T-helper 2 cell (primary cell): Measurements from ENCODE around the gene EDN1.
"Not testable (repeated sequence)": the region's sequence is repeated elsewhere in the genome, so short reads cannot be mapped to it uniquely, and the experiment has no call there.

Source experiments
- DNase-seq, 5 experiments: peaks; one replicate each; pipeline versions ENCODE4 v3.0.0 to v3.0.0-alpha.2; 2012 to 2022

Gene EDN1

DNA sequence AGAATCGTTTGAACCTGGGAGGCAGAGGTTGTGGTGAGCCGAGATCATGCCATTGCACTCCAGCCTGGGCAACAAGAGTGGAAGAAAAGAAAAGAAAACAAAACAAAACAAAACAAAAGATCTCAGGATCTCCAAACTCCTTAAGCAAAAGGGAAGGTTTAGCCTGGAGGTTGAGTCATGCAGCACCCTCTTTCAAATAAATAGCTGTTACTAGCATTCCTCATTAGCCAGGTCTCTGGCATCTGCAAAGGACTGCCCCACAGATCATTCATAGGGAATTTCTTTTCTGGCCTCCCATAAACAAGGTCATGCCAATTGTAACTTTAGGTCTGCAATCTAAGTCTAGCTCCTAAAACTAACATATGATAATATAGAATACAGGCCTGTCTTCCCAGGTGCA is 37.2 kb downstream of the EDN1 start:
- DNase-seq: no peak

- no peak for DNase-seq
Observed at GRCh38 chr6:12327988-12328387, 37.8 kb downstream of the EDN1 start.

- no peak for DNase-seq
Observed at GRCh38 chr6:12328701-12329100, 38.5 kb downstream of the EDN1 start.

GRCh38 chr6:12331474-12331873 is 41.3 kb downstream of the EDN1 start:
- no peak for DNase-seq

DNA sequence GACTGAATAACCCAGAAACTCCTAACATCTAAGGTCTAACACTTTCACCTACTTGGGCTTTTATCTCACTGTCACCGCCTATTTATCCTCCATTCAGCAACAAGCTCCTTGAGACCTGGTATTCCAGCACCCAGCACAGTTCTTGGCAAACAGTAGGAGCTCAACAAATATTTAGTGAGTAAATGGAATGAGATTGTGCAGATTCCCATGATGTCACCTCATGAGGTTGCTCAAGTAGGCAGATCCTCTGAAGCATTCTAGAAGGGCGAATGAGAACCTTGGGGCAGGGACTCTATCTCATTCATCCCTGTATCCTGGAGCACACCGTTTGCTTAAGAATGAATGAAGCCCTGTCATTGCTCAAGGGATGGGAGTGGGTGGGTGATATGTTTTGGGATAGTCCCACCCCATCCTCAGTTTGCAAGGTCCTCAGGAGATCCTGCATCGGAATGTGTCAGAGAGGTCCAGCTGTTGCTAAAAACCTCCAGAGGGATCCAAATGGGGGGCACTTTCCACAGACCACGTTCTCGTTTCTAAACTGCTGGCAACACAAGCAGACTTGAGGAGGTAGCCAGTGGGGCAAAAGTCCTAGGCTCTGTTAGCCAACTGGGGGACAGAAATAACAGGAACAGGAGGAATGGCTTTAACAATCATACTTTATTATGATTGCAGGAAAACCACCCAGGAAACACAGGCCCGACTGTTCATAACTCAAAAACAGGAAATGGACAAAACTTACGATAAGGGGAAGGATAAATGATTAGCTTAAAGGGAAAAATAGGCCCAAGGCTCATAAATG is 42.0 kb downstream of the EDN1 start:
- DNase-seq: no peak

DNA sequence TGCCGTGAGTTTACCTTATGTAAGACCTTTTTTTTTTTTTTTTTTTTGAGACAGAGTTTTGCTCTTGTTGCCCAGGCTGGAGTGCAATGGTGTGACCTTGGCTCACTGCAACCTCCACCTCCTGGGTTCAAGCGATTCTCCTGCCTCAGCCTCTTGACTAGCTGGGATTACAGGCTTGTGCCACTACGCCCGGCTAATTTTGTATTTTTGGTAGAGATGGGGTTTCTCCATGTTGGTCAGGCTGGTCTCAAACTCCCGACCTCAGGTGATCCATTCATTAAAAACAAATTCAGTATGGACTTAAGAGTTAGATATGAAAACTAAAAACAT is 42.6 kb downstream of the EDN1 start:
- not testable (repeated sequence) for DNase-seq

DNA sequence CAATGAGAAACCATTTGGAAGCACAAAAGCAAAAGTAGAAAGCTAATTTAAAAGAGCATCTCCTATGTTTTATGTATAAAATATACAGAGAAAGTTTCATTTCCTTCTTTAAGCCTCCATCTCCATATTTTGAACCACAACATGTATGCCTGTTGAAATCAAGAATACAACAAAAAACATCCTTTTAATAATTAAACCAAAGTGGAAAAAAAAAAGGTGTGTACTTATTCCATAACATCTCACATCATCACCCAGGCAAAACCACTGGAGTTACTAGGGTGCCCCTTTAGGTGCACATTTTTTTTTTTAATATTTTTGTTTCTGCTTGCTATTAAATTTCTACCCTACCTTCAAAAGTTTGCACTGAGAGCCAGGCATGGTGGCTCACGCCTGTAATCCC is 43.0 kb downstream of the EDN1 start:
- no peak for DNase-seq

GRCh38 chr6:12334526-12335130 is 44.5 kb downstream of the EDN1 start:
- no peak for DNase-seq

DNA sequence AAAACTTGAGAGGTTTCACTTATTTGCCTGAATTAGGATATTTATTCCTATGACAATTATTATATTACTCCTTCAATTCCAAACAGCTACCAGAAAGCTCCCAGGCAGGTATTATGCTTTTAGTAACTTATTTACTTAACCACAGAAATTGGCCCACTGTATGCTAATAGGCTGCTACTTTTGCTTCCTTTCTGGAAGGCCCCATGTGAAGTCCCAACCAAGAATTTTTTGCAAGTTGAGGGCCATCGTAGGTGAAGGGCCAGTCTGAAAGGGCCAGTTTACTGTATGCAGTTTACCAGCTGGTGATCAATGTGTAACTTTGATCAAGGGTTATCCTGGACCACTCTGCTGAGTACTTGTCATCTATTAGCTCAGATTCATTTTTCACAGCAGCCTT is 45.0 kb downstream of the EDN1 start:
- DNase-seq: no peak

DNA sequence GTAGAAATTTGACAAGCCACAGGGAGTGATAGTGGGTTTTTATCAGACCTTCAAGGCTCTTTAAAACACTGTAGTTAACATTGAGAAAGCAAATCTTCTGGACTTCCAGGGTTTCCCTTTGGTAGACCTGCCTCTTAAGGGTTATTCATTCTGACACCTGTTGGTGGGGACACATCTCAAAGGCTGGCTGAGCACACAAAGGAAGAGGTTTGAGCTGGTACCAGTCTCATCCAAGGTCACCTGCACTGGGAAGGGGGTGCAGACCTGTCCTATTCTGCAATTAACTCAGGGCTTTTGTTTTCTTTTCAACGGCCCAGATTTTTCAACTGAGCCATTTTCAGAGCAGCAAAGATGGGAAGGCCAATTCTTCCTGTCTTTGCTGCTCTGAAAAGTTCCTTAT is 45.6 kb downstream of the EDN1 start:
- no peak for DNase-seq

DNA sequence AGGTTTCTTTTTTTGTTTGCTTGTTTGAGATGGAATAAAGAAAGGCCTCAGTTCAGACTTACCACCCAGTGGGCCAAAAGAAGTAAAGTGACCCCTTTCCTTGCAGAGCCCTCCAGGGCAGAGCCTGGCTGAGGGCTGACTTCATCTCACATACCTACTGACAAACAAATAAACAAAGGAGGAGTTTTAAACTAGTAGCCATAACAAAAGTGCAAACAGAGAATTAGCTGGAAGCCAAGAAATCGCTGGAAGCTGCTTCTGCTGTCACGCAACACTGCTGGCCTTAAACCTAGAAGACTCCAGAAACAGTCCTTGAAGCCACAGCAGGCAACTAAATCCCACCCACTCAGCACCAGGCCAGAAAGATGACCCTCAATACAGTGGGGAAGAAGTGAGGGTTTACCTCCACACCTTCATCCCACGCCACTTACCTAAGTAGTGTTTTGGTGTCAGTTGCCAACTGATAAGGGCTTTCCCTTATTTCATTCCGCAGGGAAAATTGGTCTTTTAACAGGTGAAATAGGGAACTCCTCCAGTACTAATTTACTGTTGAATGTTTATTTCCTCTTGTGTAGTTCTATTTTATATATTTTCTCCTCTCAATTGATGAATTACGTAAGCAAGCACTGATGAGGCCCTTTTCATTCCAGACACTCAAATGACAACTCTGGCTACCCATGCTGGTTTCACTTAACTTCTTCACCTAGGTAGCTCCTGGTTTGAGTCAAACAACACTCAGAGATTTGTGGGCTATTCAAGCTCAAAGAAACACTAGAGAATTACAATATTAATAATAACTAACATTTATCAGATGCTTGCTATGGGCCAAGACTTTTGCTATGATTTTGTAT is 46.2 kb downstream of the EDN1 start:
- DNase-seq: no peak

- DNase-seq: no peak
Observed at GRCh38 chr6:12339022-12339421, 48.9 kb downstream of the EDN1 start.

GRCh38 chr6:12339808-12340487 is 49.8 kb downstream of the EDN1 start:
- no peak for DNase-seq

GRCh38 chr6:12340488-12340818 is 50.3 kb downstream of the EDN1 start:
- DNase-seq: no peak

GRCh38 chr6:12342664-12343063 is 52.5 kb downstream of the EDN1 start:
- DNase-seq: no peak

DNA sequence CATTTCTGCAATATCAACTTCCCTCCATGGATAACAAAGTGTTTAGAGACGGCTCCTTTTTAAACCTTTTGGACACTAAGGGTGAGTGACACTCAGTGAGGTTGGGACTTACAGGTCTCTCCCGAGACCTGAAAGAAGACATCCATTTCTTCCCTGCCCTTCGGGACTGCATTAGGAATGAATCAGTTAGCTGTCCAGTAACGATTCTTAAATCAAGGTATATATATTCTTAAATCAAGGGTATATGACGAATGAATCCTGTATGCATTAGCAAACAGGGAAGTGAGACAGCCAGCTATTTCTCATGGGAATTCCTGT is 52.9 kb downstream of the EDN1 start:
- DNase-seq: no peak

DNA sequence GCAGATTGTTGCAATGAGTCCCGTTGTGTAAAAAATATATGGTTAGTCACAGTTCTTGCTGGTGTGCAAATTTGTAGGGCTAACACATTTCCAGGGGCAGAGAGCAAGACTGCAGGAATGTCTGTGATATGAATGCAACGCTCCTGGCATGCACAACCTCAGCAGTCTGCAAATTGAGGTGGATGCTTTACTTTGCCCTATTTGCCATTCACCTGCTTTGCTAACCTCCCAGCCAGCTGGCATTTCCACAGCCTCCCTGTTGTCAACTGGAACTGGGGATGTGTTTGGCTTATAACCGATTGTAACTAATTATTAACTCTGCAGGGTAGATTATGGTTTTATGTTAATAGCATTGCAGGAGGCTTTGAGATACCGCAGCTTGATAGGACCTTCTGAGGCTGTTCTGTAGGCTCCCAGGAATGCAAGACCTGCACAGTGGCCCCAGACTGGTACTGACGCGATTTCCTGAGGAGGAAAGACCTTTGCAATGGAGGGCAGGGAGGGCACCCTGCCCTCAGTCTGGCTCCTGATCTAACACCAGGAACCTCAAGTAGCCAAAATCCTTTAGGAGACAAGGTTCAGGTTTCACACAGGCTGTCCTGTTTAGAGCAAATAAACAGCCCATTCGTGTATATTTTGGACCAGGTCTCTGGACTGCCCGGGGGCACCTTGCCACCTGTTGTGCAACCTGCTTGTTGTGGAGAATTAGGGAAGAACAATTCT is 53.4 kb downstream of the EDN1 start:
- DNase-seq: no peak

GRCh38 chr6:12344296-12344695 is 54.1 kb downstream of the EDN1 start:
- DNase-seq: no peak

- DNase-seq: no peak
Observed at GRCh38 chr6:12344961-12345693, 55.0 kb downstream of the EDN1 start.

GRCh38 chr6:12345694-12346058 is 55.5 kb downstream of the EDN1 start:
- no peak for DNase-seq
